ENCODE results near the gene UBE2H.

The UBE2H gene

DNA sequence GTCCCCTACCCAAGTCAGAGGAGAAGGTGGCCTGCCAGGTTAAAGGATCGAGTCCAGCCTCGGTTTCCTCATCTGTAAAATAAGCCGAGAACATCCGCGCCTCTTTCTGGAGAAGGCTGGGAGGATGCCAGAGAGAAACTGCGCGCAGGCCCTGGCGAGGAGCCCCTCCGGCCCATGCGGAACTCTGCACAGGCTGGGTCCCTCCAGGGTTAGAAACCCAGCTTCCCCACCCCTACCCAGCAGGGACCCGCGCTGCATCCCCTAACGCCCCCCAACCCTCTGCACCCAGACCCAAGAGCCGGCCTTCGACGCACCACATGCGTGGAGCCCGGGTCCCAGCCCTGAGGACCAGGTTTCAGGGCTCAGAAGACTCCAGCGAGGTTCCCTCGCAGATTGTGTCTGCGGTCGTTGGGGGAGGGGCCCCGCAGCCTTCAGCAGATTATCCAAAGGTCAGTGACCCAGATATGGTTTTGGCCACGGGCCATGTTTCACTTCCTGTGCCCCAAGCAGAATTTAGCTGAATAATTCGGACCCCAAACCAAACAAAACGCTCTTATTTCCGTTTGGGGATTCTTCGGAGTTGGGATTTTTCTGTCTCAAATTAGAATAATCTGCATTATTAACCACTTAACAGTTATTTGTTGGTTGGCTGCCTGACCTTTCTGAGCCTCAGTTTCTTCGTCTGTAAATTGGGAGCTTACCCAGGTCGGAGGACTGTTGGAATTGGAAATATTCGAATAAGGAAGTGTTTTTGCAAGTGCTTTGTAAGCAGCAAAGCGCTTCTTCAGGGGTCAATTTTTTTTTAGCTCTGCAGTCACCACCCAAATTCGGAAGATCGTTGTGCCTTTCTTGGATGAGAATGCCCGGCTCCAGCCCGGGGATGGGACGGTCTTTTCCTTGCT is 167.7 kb downstream of the UBE2H start:
- DNase-seq (ENCODE audit: low read depth): no peak

DNA sequence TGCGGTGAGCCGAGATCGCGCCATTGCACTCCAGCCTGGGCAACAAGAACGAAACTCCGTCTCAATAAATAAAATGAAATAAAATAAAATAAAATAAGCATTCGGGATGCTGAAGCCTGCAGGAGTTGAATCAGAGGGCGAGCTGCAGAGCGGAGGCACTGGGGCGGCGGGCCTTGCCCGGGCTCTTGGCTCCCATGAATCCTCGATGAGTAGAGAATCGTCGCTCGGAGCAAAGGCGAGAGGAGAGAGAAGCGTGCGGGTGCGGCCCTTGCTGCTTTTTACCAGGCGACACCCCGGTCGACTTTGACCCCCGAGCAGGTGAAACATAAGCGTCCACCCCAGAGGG is 168.3 kb downstream of the UBE2H start:
- no peak for DNase-seq (ENCODE audit: low read depth)

DNA sequence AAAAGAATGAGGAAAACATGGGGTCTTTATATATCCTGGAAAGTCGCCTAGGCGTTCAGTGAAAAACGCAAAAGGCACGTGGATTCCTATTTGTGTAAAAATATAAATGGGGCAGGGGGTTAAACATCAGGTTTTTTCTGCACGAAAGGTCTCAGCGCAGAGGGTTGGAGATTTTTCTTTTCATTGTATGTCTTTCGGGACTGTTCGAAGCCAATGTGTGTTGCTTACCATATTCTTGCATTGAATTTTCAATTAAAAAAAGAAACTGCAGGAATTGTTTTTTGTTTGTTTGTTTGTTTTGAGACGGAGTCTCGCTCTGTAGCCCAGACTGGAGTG is 169.2 kb downstream of the UBE2H start:
- DNase-seq (ENCODE audit: low read depth): no peak

DNA sequence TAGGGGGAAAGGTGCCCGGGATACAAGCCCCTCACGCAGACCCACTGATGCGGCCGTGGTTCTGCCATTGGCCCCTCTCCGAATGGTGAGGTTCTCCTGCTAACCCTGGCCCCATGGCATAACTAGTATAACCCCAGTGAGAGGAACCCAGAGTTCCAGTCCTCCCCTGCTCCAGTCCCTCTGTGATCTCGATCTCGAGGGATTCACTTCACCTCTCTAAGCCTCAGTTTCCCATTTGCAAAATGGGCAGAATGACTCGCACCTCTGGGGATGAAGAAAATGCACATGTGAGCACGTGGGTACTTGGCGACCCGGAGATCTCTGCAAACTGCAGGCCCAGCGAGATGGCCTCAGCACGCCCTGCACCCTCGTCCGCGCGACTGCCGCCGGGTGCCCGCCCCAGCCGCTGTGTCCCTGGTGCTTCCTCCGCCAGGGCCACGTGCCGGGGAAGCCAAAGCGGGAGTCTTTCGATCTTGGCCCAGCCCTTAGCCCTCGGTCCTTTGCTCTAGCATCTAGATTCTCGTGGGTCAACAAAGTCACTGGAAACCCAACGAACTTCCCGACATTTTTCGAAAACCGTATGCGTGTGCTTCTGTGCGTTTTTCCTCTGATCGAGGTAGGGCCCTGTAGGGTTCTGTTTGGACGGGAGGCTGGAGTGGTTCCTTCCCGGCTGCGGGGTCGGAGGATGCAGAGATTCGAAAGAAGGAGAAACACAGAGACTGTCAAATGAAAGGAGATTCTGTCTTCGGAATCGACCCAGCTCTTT is 169.8 kb downstream of the UBE2H start:
- DNase-seq (ENCODE audit: low read depth): no peak

DNA sequence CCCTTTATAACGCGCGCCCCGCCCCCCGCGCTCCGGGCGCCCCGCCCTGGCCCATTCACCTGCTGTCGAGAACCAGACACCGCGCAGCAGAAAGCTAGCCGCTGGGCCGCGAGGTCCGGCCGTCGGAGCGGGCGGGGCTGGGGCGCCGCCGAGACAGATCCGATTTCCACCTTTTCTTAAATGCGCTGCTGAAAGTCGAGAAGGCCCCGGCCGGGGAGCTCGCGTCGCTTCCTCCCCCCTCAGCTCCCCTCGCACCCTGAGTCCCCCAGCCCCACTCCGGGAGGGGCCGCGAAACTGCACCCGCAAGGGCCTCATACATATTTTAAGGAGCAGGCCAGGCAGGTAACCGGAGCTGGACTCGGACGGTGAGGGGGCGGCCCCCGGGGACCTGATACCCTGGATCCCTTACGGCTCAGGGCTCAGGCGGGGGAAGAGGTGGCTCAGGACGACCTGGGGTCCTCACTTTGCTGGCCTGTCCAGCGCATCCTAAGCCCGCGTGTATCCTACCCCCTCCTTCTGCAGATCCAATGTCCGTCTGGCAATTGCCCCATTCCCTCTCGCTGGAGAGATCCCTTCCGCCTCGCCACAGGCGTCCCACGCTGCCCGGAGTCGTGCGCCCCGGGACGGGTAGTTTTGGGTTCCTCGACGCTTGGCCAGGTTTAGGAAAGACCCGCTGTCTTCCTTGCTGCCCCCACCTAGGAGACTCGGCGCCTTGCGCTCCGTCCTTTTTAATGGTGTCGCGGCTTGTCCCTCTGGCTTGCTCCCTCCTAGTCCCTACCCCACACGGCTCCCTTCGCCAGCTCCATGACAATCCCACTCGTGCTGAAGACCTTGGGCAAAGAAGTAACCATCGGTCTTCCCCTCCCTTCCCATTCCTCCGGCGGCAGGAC is 170.6 kb downstream of the UBE2H start:
- DNase-seq (ENCODE audit: low read depth): no peak

DNA sequence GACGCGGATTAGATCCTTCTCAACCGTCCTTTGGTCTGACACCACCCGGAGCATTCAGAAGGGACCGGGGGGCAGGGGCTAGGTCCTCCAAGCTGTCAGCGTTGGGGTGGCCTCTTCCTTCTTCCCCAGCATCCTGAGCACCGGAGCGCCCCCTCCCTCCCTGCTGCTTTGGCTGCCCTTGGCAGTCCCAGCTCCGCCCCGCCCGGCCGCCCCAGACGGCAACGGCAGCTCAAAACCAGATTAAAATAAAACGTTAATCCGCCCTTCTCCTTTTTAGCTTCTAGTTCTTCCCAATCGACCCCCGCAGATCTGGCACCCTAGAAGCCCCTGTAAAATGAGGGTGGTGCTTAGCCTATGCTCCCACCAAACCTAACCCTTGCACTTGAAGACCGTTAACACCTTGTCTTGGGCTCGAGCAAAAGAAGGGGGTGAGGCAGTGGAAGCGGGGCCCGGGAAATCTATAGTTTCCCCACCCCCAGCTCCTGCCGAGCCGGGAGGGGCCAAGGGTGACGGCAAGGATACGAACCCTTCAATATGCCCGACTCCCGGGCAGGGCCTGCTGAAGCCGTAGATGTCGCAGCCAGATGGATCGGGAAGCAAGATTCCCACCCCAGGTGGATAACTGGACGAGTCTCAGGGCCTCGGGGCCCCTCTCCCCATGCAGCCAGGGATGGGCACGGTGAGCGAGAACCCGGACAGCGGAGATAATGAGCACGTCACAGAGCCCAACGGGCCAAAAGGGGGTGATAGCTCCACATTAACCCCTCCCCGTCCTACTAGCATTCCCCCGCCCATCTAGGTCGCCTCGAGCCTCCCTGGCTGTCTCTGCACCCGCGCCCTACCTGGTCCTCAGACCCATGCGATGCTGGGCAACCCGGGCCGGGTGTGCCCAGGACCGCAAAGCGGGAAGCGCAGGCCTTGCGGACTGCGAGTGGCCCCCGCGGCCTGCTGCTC is 171.5 kb downstream of the UBE2H start:
- DNase-seq (ENCODE audit: low read depth): no peak
